Stimulated activated CD8-positive, alpha-beta memory T cell treated with anti-CD3 and anti-CD28 coated beads, Interleukin-12 subunit alpha, Interleukin-12 subunit beta, amount 100 ng/mL, for 24 hours (primary cell): Measurements from ENCODE around the gene GNB1L.

Source experiments
- DNase-seq: peaks from one replicate; pipeline ENCODE4 v3.0.0-alpha.2; 2020; ENCODE audit errors: extremely low read depth

The GNB1L gene

DNA sequence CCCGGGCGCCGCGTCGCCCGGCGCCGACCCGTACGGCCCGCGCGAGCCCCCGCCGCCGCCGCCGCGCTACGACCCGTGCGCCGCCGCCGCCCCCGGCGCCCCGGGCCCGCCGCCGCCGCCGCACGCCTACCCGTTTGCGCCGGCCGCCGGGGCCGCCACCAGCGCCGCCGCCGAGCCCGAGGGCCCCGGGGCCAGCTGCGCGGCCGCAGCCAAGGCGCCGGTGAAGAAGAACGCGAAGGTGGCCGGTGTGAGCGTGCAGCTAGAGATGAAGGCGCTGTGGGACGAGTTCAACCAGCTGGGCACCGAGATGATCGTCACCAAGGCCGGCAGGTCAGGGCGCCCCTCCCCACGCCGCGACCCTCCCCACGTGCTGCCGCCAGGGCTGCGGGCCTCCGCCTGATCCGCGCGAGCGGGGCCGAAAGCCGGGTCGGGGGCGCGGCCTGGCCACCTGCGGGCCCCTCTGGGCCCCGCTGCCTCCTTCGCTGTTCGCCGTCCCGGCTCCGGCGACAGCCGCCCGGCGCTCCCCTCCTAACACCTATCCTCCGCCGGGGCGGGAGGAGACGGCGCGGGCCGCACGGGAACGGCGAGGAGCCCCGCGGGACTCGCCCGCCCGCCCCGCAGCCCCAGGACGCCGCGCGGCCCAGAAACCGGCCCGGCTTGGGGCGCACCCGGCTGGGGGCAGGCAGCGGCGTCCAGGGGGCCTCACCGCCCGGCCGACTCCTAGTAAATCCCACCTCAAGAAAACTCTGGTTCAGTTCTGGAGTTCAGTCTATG, 93.5 kb downstream of the GNB1L start:
- DNase-seq: no peak

DNA sequence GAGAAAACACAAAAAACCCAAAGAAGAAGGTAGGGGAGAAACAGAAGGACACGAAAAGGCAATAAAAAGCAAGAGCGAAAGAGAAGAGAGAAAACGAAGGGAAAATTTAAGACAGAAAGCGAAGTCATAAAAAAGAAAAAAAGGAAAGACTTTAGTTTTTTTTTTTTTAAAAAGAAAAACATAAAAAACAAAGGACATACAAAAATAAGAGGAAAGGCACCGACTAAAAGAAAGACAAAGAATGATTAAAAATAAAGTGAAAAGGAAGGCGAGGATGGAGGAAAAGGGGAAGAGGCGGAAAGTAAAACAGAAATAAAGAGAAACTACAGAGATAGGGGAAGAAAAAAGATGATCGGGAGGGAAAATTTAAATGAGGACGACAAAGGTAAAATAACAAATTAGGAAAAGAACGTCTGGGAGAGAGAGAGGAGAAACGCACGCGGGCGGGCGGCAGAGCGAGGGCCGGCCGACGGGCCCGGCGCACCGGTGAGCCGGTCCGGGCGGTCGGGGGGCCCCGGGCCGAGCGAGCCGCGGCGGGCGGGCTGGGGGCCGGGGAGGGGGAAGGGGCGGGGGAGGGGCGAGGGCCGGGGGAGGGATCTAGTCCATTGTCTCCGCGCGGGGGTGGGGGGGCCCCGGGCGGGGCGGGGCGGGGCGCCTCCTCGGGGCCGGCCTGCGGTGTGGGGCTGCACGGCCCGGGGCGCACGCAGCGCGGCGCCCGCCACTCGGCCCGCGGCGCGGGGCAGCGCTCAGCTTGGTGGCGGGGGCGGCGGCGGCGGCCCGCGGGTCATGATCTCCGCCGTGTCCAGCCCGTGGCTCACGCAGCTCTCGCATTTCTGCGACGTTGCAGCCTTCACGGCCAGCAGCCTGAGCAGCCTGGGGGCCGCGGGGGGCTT, 94.4 kb downstream of the GNB1L start, which contains the start of gene TBX1:
Gene TBX1 (plus strand): TSS at position 721 of the 893 bp plus-strand sequence. CDS start 66 bp downstream, at position 787.
- no peak for DNase-seq

GRCh38 chr22:19759427-19760057, 95.1 kb downstream of the GNB1L start:
- DNase-seq: no peak

DNA sequence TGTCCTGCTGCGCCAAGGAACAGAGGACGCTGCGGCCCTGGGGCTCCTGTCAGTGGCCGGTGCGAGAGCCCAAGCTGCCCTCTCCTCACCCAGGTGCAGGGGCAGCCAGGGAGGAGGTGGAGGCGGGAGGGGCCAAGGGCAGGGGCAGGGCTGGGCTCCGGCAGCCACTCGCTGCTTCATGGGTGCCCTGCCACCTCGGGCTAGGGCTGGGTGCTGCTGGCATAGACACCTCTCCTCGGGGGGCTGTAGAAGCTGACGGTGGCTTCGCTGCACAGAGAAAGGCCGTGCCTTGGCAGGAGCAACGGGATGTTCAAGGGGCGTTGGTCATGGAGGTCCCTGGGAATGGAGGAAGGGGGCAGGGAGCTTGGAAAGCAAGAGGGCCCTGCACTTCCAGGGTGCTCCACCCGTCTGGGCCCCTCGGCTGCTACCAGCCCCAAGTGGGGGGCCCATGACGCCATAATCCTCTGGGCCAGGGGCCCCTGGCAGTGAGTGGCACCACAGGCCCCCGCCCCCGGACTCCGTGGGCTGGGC, 95.7 kb downstream of the GNB1L start:
- no peak for DNase-seq

DNA sequence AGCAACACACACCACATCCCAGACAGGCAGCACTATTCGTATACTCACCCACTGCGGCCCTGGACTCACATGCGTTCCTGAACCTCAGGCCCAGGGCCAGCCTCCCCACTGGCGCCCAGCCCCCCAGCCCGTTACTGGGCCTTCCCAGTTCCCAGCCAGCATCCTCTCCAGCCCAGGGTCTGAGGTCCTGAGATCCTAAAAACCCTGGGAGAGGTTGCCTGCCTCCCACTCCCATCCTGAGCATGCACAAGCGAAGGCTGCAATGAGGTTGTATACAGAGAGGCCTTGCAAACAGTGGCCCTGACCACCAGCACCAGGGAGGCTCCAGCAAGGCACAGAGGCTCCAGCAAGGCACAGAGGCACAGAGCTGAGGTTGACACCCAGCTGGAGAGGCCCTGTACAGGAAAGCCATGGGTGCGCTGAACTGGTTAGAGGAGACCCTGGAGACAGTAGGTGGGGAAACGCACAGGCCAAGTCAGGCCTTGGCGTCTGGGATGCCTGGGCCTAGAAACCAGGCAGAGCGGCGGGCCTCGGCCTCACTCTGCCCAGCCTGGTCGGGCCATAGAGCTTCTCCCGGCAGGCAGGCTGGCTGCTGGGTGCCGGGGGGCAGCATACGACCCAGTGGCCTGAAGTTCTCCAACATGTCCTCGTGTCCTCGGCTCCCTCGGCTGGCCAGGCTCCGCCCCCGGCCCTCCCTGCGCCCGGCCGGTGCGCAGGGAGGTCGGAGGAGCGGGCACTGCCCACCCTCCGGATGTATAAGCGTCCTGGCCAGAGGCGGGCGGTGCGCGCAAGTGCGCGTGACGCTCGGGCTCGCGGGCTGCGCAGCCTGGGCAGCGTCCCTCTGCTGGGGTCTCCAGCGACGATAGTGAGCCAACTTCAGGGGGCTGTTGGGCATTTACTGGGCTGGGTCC, 96.4 kb downstream of the GNB1L start:
- no peak for DNase-seq

DNA sequence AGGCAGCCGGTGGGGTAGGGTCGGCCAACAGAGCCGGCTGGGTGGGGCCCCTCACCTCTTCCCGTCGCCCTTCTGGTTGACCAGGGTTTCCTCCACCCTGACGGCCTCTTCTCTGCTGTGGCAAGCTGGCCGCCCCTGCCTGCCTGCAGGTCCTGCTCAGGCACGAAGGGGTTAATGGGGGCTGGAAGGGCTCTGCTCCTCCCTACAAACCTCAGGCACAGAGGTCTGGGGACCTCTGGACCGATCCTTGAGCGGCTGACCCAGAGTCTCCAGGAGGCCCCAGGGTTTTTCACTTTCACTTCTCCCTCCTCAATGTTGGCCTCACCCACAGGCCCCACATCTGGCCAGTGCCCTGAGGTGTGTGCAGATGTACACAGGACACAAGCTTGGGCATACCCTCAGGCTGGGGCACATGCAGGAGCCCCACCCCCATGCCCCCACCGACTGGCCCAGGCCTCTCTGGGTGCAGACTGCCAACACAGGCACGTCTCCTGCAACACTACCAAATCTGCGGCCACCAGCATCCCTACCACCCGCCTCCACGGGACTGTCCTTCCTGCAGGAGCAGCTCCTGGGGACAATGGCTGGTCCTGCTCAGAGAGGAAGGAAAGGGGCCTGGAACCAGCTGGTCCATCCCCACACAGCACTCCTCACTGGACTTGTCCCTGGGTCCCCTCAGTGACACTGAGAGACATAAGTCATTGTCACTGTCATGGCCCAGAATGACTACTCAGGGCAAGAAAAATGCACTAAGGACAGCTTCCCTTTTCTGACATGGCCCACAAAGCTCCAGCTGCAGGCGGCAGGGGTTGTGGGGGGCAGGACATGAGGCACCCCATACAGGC, 97.3 kb downstream of the GNB1L start:
- no peak for DNase-seq

- DNase-seq: peak; percentile 14
Observed at GRCh38 chr22:19756288-19757128, 98.2 kb downstream of the GNB1L start.

DNA sequence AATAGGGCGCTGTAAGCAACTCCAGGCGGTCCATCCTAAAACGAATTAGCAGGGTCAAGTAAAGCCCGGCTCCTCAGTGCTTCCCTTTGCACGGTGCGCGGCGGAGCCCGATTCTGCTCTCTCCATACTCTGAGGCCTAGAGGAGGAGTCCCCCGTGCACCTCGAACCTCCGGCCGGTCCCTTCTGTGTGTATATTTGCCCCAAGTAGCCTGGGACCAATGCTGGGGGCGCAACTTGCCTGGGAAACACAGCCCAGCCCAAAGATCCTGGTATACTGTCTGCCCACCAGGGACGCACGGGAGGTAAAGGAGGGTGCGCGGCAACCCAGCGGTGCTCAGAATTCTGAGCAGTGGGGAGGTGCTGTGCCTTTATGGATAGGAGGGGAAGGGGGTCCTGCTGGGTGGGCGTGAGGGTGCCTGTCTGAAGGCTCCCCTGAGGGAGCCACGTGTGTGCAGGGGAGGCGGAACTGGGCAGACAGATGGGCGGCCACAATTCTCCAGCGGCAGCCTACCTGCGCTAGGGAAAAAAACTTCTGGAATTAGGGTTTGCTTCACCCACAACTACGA, 98.9 kb downstream of the GNB1L start:
- no peak for DNase-seq

DNA sequence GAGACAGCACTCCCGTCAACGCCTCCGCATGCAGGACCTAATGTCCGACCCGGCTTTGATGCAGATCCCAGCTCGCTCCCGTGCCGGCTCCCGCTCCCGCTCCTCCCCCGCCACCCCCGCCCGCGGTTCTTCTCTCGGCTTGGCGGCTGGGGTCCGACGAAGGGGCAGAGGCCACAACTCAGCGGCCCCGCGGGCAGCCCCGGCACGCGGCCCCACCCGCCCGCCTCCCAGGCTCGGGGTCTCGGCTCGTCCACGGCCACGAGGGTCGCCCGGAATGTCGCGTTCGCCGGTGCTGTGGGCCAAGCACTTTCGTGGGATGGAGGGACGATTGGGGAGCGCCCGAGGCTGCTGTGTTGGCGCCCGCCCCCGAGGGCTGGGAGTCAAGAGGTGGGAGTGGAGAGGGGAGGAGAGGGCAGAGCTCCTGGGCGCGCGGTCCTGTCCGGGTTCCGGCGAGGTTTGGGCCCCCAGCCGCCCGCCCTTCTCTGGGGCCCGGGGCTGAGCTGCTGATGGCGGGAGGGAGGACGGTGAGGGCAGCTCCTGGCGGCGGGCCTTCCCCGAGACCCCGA, 99.4 kb downstream of the GNB1L start:
- no peak for DNase-seq

GRCh38 chr22:19754701-19755144, 100.0 kb downstream of the GNB1L start:
- DNase-seq: no peak

GRCh38 chr22:19753996-19754700, 100.5 kb downstream of the GNB1L start:
- DNase-seq: no peak

GRCh38 chr22:19753090-19753842, 101.4 kb downstream of the GNB1L start:
- no peak for DNase-seq

- no peak for DNase-seq
Observed at GRCh38 chr22:19751497-19752245, 103.0 kb downstream of the GNB1L start.

DNA sequence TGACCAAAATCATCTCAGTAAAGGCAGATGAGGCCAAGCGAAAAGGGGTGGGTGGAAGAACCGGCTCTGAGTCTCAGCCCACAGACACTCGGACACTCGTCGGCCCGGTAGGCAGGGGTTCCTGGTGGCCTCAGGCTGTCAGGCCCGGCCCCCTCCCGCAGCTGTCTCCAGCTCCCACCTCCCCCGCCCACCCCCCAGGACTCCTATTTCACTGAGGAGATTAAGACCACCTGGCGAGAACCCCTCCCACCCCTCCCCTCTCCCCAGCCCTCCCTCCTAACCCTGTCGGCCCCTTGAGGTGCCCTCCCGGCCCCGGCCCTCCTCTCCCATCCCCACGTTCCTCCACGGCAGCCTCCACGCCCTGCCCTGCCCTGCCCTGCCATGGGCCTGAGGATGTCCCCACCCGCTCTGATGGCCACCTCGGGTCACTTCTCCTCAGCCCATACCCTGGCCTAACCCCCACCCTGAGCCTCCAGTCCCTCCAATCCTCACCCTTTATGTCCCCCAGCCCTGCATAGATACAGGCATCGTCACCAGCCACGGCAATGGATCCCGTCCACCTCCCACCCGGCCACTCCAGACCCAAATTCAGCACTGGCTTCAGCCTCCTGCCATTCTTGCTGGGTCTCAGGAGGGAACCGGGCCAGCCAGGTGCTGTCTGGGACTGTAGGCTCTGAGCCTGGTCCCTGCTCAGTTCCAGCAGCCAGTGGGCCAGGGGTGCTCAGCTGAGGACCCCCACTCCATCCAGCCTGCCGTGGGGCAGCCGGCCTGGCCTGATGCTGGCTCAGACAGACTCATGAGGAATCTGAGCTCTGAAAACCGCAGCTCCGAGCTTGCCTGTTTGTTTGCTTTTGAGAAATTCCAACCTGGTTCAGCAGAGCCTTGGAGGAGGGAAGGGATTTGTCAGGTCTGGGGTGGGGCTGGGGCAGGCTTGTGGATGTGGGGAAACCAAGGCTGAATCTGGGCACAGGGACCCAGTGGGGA, 103.9 kb downstream of the GNB1L start:
- no peak for DNase-seq

- no peak for DNase-seq
Observed at GRCh38 chr22:19749876-19750275, 104.8 kb downstream of the GNB1L start.
